ENCODE data around the gene RADX. TPM values are rescaled to one million over a fixed set of nuclear protein-coding genes. Genes with fewer than 3 reads are reported as not detected.

RADX gene
- 10 to 100 TPM in 1 of 2 donors, 1 to 10 TPM in 1; 9.2 to 10.6 TPM for total RNA-seq

GRCh38 chrX:106611679-106612392 is at the start of gene RADX:
Gene RADX (plus strand): TSS chrX:106611978. CDS start chrX:106612081, 103 bp downstream.
- Mint-ChIP-seq H3K4me3 (peak within 1 kb of the TSS; percentile 88 to 94), H3K27me3 (ENCODE audit: low read depth) (peaks cover 31% of the 10 kb centered on the region), H3K9me3 (no peaks in the 10 kb centered on the region), H3K4me1 (ENCODE audit: low read depth) (peaks cover 19% of the 10 kb centered on the region), H3K36me3 (ENCODE audit: insufficient read depth in 2 of 2) (peaks cover 3 to 5% of the 10 kb centered on the region in 2 donors), H3K27ac (peak within 1 kb of the TSS; percentile 91)
- ATAC-seq (replicated peaks in 1 of 2) (peak; percentile 97), DNase-seq (peak; percentile 85 to 87)

- DNase-seq (no peak), ATAC-seq (replicated peaks in 1 of 2) (no peak)
- Mint-ChIP-seq H3K4me3 (no peak overlapping the region), H3K4me1 (ENCODE audit: low read depth) (no peaks in the 10 kb centered on the region), H3K9me3 (no peaks in the 10 kb centered on the region), H3K27ac (no peak overlapping the region), H3K27me3 (ENCODE audit: low read depth) (peaks cover 82% of the 10 kb centered on the region), H3K36me3 (ENCODE audit: insufficient read depth in 2 of 2) (no peaks in the 10 kb centered on the region)
Measured at GRCh38 chrX:106564986-106565385, 46.8 kb upstream of the RADX start.

- H3K4me1 Mint-ChIP-seq (ENCODE audit: low read depth), result no peaks in the 10 kb centered on the region
- DNase-seq (no peak), ATAC-seq (replicated peaks in 1 of 2) (no peak)
- H3K27ac Mint-ChIP-seq, result no peak overlapping the region
- no peaks in the 10 kb centered on the region for H3K36me3 Mint-ChIP-seq (ENCODE audit: insufficient read depth in 2 of 2)
- H3K4me3 Mint-ChIP-seq, result no peak overlapping the region
- no peaks in the 10 kb centered on the region for H3K9me3 Mint-ChIP-seq
- H3K27me3 Mint-ChIP-seq (ENCODE audit: low read depth), result peaks cover 75% of the 10 kb centered on the region
Measured at GRCh38 chrX:106566362-106566761, 45.4 kb upstream of the RADX start.

- Mint-ChIP-seq H3K36me3 (ENCODE audit: insufficient read depth in 2 of 2) (peaks cover 0 to 9% of the 10 kb centered on the region in 2 donors), H3K4me3 (no peak overlapping the region), H3K4me1 (ENCODE audit: low read depth) (no peaks in the 10 kb centered on the region), H3K27ac (no peak overlapping the region), H3K9me3 (peaks cover 2 to 3% of the 10 kb centered on the region in 2 donors), H3K27me3 (ENCODE audit: low read depth) (peaks cover 45% of the 10 kb centered on the region)
- ATAC-seq (replicated peaks in 1 of 2) (no peak), DNase-seq (no peak)
Measured at GRCh38 chrX:106581856-106582255, 29.9 kb upstream of the RADX start.

GRCh38 chrX:106585478-106585877 is 26.3 kb upstream of the RADX start:
- ATAC-seq (replicated peaks in 1 of 2) (no peak), DNase-seq (no peak)
- Mint-ChIP-seq H3K4me1 (ENCODE audit: low read depth) (peaks cover 10% of the 10 kb centered on the region), H3K27ac (no peak overlapping the region), H3K4me3 (no peak overlapping the region), H3K9me3 (no peaks in the 10 kb centered on the region), H3K27me3 (ENCODE audit: low read depth) (peaks cover 53% of the 10 kb centered on the region), H3K36me3 (ENCODE audit: insufficient read depth in 2 of 2) (no peaks in the 10 kb centered on the region)

GRCh38 chrX:106588801-106589200 is 23.0 kb upstream of the RADX start:
- no peaks in the 10 kb centered on the region for H3K36me3 Mint-ChIP-seq (ENCODE audit: insufficient read depth in 2 of 2)
- DNase-seq, result no peak
- H3K9me3 Mint-ChIP-seq, result no peaks in the 10 kb centered on the region
- peak; percentile 94 to 99 for ATAC-seq (replicated peaks in 1 of 2)
- peak overlapping the region in 1 of 2 donors; percentile 49 for H3K4me3 Mint-ChIP-seq
- H3K27me3 Mint-ChIP-seq (ENCODE audit: low read depth), result peaks cover 50% of the 10 kb centered on the region
- peak overlapping the region; percentile 65 for H3K27ac Mint-ChIP-seq
- H3K4me1 Mint-ChIP-seq (ENCODE audit: low read depth), result peaks cover 10% of the 10 kb centered on the region

- no peaks in the 10 kb centered on the region for H3K4me1 Mint-ChIP-seq (ENCODE audit: low read depth)
- no peaks in the 10 kb centered on the region for H3K9me3 Mint-ChIP-seq
- no peak overlapping the region for H3K4me3 Mint-ChIP-seq
- H3K27me3 Mint-ChIP-seq (ENCODE audit: low read depth), result peaks cover 59% of the 10 kb centered on the region
- H3K36me3 Mint-ChIP-seq (ENCODE audit: insufficient read depth in 2 of 2), result no peaks in the 10 kb centered on the region
- no peak overlapping the region for H3K27ac Mint-ChIP-seq
- ATAC-seq (replicated peaks in 1 of 2) (no peak), DNase-seq (no peak)
Measured at GRCh38 chrX:106599411-106599810, 12.4 kb upstream of the RADX start.

- Mint-ChIP-seq H3K27me3 (ENCODE audit: low read depth) (peaks cover 32% of the 10 kb centered on the region), H3K27ac (no peak overlapping the region), H3K4me3 (no peak overlapping the region), H3K36me3 (ENCODE audit: insufficient read depth in 2 of 2) (no peaks in the 10 kb centered on the region), H3K4me1 (ENCODE audit: low read depth) (peaks cover 10% of the 10 kb centered on the region), H3K9me3 (no peaks in the 10 kb centered on the region)
- DNase-seq (no peak), ATAC-seq (replicated peaks in 1 of 2) (no peak)
Measured at GRCh38 chrX:106606571-106606970, 5.2 kb upstream of the RADX start.

- ATAC-seq (replicated peaks in 1 of 2), result peak in 1 of 2 donors; percentile 32
- peak; percentile 4 to 7 for DNase-seq
- Mint-ChIP-seq H3K4me3 (peak overlapping the region in 1 of 2 donors; percentile 31), H3K27me3 (ENCODE audit: low read depth) (peaks cover 39% of the 10 kb centered on the region), H3K4me1 (ENCODE audit: low read depth) (peaks cover 19% of the 10 kb centered on the region), H3K36me3 (ENCODE audit: insufficient read depth in 2 of 2) (peaks cover 3 to 5% of the 10 kb centered on the region in 2 donors), H3K9me3 (no peaks in the 10 kb centered on the region), H3K27ac (no peak overlapping the region)
Measured at GRCh38 chrX:106608016-106608415, 3.8 kb upstream of the RADX start.

- peaks cover 3 to 5% of the 10 kb centered on the region in 2 donors for H3K36me3 Mint-ChIP-seq (ENCODE audit: insufficient read depth in 2 of 2)
- H3K9me3 Mint-ChIP-seq, result no peaks in the 10 kb centered on the region
- H3K27ac Mint-ChIP-seq, result peak overlapping the region; percentile 78
- peak overlapping the region; percentile 88 to 94 for H3K4me3 Mint-ChIP-seq
- ATAC-seq (replicated peaks in 1 of 2), result no peak
- H3K4me1 Mint-ChIP-seq (ENCODE audit: low read depth), result peaks cover 19% of the 10 kb centered on the region
- peaks cover 31% of the 10 kb centered on the region for H3K27me3 Mint-ChIP-seq (ENCODE audit: low read depth)
- DNase-seq, result no peak
Measured at GRCh38 chrX:106611317-106611678, 480 bp upstream of the RADX start.

GRCh38 chrX:106612393-106612763 is 600 bp downstream of the RADX start:
- H3K36me3 Mint-ChIP-seq (ENCODE audit: insufficient read depth in 2 of 2), result peaks cover 3 to 5% of the 10 kb centered on the region in 2 donors
- peak overlapping the region; percentile 91 for H3K27ac Mint-ChIP-seq
- peak overlapping the region; percentile 88 to 94 for H3K4me3 Mint-ChIP-seq
- DNase-seq (no peak), ATAC-seq (replicated peaks in 1 of 2) (peak; percentile 4 to 12)
- H3K9me3 Mint-ChIP-seq, result no peaks in the 10 kb centered on the region
- H3K27me3 Mint-ChIP-seq (ENCODE audit: low read depth), result peaks cover 31% of the 10 kb centered on the region
- H3K4me1 Mint-ChIP-seq (ENCODE audit: low read depth), result peaks cover 19% of the 10 kb centered on the region

GRCh38 chrX:106613277-106613676 is 1.5 kb downstream of the RADX start:
- peaks cover 3 to 5% of the 10 kb centered on the region in 2 donors for H3K36me3 Mint-ChIP-seq (ENCODE audit: insufficient read depth in 2 of 2)
- H3K27ac Mint-ChIP-seq, result peak overlapping the region; percentile 72
- DNase-seq, result no peak
- no peak for ATAC-seq (replicated peaks in 1 of 2)
- no peaks in the 10 kb centered on the region for H3K9me3 Mint-ChIP-seq
- H3K4me1 Mint-ChIP-seq (ENCODE audit: low read depth), result peaks cover 15% of the 10 kb centered on the region
- peaks cover 31% of the 10 kb centered on the region for H3K27me3 Mint-ChIP-seq (ENCODE audit: low read depth)
- H3K4me3 Mint-ChIP-seq, result peak overlapping the region; percentile 88 to 94

- DNase-seq, result no peak
- H3K27ac Mint-ChIP-seq, result no peak overlapping the region
- peaks cover 13% of the 10 kb centered on the region for H3K4me1 Mint-ChIP-seq (ENCODE audit: low read depth)
Measured at GRCh38 chrX:106615041-106615440, 3.3 kb downstream of the RADX start.

GRCh38 chrX:106619797-106620196 is 8.0 kb downstream of the RADX start:
- Mint-ChIP-seq H3K27me3 (ENCODE audit: low read depth) (peaks cover 7% of the 10 kb centered on the region), H3K9me3 (no peaks in the 10 kb centered on the region), H3K4me3 (no peak overlapping the region), H3K4me1 (ENCODE audit: low read depth) (no peaks in the 10 kb centered on the region), H3K27ac (no peak overlapping the region), H3K36me3 (ENCODE audit: insufficient read depth in 2 of 2) (no peaks in the 10 kb centered on the region)
- ATAC-seq (replicated peaks in 1 of 2), result no peak
- no peak for DNase-seq

More at GRCh38 chrX:106615041-106615440, 3.3 kb downstream of the RADX start:
- Mint-ChIP-seq H3K27me3 (ENCODE audit: low read depth) (peaks cover 31% of the 10 kb centered on the region), H3K9me3 (no peaks in the 10 kb centered on the region), H3K4me3 (peak overlapping the region in 1 of 2 donors; percentile 44), H3K36me3 (ENCODE audit: insufficient read depth in 2 of 2) (peaks cover 3 to 5% of the 10 kb centered on the region in 2 donors)
- no peak for ATAC-seq (replicated peaks in 1 of 2)

All from activated T-cell treated with anti-CD3 and anti-CD28 coated beads, Interleukin-2, amount 50 U/mL, for 72 hours (primary cell).